NCI-H2081 treated with DMSO at 0.1 percent for 48 hours (cell line): Measurements from ENCODE around the gene PDE6B.
"Not testable (repeated sequence)": the region's sequence is repeated elsewhere in the genome, so short reads cannot be mapped to it uniquely, and the experiment has no call there.

Experiments
- DNase-seq: peaks from one replicate; lab custom pipeline; 2025; lab: John Stamatoyannopoulos, UW

PDE6B gene

GRCh38 chr4:683247-683897 lies 58.0 kb downstream of the PDE6B start:
- DNase-seq, result no peak

- no peak for DNase-seq
These were observed 58.7 kb downstream of the PDE6B start for GRCh38 chr4:683982-684622.

GRCh38 chr4:684623-685327 lies 59.4 kb downstream of the PDE6B start:
- DNase-seq, result no peak

DNA sequence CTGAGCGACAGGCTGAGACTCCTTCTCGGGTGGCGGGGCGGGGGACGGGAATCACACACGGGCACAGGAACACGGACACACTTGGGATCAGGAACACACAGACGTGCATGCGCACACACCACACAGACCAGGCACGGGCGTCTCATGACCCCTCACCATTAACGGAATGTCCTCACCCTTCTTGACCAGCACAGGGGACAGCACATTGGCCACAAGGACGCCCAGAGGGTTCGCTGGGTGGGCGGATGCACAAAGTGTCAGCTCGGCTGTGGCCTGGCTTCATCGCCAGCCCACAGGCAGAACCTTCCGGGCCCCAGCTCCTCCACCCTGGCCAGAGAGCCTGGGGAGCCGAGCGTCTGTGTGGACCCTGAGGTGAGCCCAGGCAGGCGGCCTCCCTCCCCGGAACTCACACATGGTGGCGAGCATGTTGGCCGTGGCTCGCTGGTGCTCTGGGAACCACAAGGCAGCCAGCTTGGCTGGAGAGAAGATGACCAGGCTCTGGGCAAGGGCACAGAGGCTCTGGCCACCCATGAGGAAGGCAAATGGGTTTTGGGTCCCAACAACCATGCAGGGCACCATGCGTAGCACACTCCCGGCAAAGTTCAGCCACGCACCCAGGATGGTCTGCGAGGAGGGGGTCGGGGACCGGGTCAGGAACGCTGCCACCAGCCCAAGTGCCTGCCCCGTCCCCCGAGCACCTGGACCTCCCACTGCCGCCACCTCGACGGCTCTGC lies 60.5 kb downstream of the PDE6B start:
- no peak for DNase-seq

DNA sequence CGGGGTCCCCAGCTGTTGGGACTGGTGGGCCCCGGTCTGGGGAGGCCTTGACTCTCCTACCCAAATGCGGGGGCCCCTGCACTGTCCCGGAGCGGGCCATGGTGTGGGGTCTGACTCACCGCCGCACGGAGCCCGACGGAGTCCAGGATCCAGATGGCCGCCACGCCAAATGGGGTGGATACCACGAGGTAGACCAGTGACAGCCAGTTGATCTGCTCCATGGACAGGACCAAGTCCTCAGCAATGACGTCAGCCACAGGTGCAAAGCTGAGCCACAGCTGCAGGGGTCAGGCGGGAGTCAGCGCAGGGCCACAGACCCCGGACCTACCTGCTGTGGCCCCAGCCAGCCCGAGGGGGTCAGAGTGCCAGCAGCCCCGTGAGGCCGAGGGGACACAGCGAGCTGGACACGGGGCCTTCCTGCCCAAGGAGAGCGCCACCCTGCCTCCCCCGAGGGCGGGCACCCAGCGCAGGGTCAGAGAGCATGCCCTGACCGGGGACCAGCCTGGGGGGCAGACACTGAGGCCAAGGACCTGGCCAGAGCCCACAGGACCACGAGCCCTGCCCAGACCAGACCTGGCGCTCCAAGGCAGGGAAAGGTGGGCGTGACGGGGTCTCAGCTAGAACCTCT lies 61.2 kb downstream of the PDE6B start:
- no peak for DNase-seq

DNA sequence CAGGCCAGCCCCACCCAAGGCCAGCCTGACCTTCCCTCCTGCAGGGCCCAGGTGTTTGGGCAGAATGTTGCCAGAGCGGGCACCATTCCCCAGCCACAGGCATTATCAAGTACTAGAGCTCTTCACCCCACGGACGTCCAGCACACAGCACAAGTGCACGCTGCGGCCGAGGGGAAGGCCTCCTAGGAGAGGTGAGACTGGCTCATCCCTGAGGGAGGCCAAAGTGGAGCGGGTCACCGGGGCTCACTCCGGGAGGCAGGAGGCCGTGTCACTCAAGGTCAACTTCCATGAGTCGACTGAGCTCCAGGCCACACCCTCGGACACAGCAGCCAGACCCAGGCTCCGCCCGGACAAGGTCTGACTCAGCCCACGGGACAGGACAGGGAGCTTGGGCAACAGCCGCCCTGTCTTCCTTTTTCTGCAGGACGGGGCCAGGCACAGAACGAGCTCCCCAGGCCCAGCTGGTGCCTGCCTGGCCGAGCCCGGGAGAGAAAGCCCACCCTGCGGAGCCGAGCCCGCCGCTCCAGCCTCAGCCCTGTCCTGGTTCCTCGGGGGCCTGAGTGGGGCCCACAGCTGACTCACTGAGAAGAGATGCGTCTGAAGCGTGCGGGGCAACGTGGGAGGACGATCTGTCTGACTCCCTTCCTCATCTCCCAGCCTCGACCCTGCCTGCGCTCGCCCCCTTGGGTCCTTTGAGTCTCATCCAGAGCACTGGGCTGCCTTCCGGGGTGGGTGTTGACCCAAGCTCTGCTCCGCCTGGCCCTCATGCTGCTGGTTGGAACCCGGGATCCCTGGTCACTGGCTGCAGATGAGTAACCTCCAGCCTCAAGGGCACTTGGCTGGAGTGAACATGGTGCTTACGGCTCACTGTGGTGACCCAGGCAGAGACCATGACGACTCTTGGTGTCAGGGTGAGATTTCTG lies 61.9 kb downstream of the PDE6B start:
- no peak for DNase-seq

- DNase-seq, result no peak
These were observed 62.8 kb downstream of the PDE6B start for GRCh38 chr4:687971-688853.

DNA sequence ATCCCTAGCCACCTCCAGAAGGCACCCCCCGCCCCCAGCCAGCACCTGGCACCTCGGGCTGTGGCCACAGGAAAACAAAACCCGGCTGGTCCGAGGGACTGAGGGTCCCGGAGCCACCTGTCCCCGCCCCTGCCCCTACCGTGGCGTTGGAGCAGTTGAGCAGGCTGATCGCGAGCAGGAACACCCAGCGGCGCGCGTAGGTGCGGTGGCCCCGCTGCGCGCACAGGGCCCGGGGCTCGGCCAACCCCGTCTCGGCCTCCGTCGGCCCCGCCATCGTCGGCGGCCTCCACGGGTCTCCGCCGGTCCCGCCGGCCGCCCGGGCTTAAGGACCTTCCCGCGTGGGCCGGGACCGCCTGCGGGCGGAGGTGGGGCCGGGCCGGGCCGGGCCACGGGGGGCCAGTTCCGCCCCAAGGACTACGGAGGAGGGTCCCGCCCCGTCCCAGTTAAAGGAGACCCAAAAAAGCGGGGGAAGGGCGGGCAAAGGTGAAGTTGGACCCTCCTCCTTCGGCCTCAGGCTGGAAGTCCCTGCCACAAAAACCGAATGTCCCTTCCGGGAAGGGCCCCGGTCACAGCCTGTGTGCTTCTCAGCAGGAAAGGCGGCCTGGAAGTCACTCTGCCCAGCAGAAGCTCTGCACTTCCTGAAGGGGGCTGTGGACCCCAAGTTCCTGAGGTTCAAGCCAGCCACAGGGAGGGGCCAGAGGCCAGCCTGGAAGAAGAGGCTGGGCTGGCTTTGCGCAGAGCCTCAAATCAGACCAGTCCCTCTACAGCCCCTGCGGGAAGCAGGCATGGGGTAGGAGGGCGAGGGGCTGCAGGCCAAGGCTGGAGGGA lies 63.7 kb downstream of the PDE6B start, which contains the start of gene SLC49A3:
Gene SLC49A3 (minus strand): TSS at position 298 of the 828 bp plus-strand sequence. CDS start 24 bp downstream, at position 274.
- DNase-seq, result no peak

- DNase-seq, result no peak
These were observed 64.3 kb downstream of the PDE6B start for GRCh38 chr4:689723-690122.

GRCh38 chr4:692771-693554 lies 67.6 kb downstream of the PDE6B start:
- DNase-seq, result no peak

DNA sequence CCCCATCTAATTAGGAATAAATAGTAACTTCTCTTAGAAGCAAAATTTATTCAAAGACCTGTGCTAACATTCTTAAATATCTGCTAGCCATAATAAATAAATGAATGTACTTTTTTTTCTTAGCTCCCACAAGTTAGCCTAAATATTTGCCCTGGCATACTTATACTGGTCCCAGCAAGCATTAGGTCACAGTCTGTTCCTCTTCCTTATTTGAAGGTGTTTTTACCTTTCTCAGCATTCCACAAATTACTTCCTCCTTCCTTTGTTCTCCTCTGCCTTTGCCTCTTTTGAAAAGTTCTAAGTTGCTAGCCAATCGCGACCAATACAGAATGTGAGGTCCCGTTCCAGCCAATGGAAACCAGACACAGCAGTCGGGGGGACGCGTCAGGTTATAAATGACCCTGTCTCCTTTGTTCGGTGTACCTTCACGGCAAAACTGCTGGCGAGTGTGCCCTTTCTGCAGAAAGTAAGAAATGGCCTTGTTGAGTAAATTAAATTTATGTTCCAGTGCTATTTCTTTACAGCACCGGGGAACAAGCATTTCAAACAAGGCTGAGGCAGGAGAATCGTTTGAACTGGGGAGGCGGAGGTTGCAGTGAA lies 69.1 kb downstream of the PDE6B start:
- not testable (repeated sequence) for DNase-seq

DNA sequence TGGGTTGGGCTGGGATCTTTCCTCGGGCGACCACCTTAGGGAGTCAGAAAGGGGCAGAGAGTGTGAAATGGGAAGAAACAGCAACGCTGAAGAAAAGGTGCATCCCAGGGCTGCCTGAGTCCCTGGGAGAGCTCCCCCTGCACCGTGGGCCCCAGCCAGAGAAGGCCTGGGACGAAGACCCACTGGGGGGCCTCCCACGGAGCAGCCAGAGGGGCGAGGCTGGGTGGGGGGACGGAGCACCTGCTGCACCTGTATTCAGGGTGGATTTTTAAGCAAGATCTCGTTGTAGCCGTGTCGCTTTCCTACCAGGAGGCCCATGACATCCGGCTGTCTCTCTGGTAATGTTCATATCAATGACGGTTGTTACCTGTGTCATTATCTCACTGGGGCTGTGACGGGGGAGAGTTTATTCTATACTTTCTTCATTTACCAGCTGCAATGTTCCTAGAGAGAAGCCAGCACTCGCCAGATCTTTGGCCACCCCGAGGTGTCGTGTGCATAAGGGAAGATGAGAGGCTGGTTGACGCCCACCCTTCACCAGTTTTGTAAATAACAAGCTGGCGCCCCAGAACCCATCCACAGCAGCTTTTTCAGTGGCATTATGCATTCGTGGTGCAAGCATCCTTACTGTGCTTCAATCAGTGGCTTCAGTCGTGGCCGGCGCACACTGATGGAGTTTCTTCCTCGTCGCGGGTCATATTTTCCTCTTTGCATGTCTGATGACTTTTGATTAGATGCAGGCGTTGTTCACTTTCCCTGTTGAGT lies 74.6 kb downstream of the PDE6B start:
- DNase-seq, result no peak

DNA sequence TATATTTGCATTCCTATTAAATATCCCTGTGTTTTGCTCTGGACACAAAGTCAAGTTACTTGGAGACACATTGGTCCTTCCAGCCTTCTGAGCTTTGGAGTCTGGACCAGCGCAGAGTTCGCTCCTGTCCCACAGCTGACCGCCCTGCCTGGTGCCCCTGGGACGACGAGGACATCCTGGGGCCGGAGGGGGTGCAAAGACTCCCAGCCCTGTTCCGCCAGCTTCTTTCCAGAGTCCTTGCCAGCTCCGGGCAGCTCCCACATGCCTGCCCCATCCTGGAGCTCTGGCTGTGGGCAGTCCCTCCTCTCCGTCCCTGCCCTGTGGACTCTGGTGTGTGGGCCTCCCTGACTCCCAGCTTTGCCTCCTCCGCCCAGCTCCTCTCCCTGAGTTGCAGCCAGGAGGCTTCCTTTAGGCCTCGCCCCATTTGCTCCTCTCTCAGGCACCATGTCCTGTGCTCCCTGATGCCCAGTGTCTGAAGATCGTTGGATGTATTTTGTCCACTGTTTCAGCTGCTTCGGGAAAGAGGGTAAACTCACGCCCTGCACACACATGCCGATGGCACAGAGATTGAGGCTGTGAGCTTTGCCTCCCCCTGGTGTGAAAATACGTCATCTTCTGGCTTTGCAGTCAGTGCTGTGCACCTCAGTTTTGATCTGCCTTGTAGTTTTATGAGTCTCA lies 75.4 kb downstream of the PDE6B start:
- DNase-seq, result no peak

- no peak for DNase-seq
These were observed 77.3 kb downstream of the PDE6B start for GRCh38 chr4:702618-703048.

- no peak for DNase-seq
These were observed 78.2 kb downstream of the PDE6B start for GRCh38 chr4:703336-704197.
